HUDEP-2 (cell line): Measurements from ENCODE around the gene ZNF219.

Experiments used
- DNase-seq, 76 experiments: peaks; one replicate each; lab custom pipeline; 2025; ENCODE audit not compliant: unreplicated experiment in 76 of 76; lab: John Stamatoyannopoulos, UW

Gene ZNF219

GRCh38 chr14:21070083-21070609 is 28.3 kb downstream of the ZNF219 start, which contains the start of gene ARHGEF40:
TSS of gene ARHGEF40 (plus strand) at chr14:21070304. CDS start at chr14:21070397, 93 bp downstream.
- DNase-seq: peak in 1 of 76 experiments; percentile 7

GRCh38 chr14:21069388-21070082 is 28.9 kb downstream of the ZNF219 start:
- no peak for DNase-seq

GRCh38 chr14:21068521-21069387 is 29.7 kb downstream of the ZNF219 start:
- DNase-seq: peak in 31 of 76 experiments; percentile 7 to 51 (median 23)

- no peak for DNase-seq
Measured at GRCh38 chr14:21066882-21067502, 31.5 kb downstream of the ZNF219 start.

DNA sequence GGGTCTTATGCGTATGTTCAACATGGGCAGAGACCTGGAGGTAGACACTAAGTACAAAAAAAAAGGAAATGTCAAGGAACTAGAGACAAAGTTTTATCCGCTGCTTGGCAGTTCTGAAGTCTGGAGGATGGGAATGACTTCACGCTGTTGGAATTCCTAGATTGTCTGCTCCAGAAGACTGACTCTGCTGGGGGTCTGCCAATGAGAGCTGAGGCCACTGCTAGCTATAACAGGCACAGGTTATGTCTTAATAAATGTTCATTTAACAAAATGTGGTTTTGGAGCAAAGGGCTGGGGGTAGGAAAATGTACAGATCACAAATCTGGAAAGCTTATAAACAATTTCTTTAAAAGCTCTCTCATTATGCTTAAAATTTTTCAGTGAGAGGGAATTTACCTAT is 35.0 kb downstream of the ZNF219 start:
- no peak for DNase-seq

DNA sequence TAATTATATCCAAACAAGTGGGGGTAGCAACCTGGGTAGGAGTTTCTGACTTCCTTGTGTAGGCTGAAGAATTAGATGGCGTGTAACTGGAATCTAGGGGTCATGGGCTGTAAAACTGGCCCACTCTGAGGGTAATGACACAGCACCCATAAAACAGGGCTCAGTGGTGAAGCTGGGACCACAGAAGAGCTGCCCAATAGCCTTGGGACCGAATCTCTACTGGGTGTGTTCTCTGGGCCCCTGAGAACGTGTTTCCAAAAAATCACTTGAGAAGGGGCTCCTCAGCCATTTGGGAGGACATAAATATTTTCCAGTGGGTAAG is 37.1 kb downstream of the ZNF219 start:
- DNase-seq: no peak

GRCh38 chr14:21060614-21061346 is 37.7 kb downstream of the ZNF219 start:
- DNase-seq: no peak

GRCh38 chr14:21059842-21060613 is 38.4 kb downstream of the ZNF219 start:
- DNase-seq: no peak

GRCh38 chr14:21058903-21059302 is 39.6 kb downstream of the ZNF219 start:
- no peak for DNase-seq

GRCh38 chr14:21057803-21058675 is 40.4 kb downstream of the ZNF219 start, which contains the start of gene RNASE8:
TSS of gene RNASE8 (plus strand) at chr14:21057822. CDS start at chr14:21057893, 71 bp downstream.
- peak in 5 of 76 experiments; percentile 3 to 17 (median 9) for DNase-seq

DNA sequence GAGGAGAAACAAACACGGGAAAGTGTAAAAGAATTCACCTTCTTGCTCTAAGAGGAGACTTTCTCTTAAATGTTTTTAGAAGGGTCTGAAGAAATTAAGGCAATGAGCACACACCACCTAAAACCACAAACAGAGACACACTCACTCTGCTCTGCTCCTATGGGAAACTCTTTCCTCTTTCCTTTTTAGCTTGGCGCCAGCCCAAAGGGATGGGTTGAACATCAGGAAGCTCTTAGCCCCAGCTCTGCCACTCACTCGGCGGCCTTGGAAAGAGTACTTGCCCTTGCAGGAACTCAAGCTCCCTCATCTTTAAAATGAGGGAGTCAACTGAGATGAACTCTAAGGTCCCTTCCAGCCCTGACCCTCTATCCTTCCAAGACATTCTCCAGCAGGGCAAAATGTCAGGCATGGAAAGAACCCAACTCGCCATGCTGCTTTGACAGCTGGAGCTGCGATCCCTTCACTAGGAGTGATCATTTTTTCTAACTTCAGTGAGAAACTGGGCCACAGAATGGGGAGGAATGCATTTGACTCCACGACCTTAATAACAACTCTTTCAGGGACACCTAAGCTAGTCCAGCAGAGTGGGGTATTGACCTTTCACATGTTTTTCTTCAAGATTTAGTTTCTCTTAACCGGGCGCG is 41.8 kb downstream of the ZNF219 start:
- DNase-seq: no peak

- no peak for DNase-seq
Measured at GRCh38 chr14:21055432-21056117, 42.9 kb downstream of the ZNF219 start.

DNA sequence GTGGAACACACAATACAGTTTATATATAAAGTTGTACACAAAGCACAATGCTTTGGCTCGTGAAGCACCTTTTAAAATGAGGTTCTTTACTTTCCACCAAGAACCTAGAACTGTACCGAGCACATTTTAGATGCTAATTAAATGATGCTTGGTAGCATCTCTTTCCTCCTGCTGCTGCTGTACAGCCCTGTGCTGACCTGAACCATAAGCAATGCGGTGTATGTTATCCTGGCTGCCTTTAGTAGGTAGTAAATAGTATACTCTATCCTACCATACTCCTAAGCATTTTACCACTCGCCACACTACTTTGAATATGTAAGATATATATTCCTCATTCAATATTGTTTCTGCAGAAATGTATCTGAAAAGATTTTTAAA is 43.7 kb downstream of the ZNF219 start:
- DNase-seq: no peak

DNA sequence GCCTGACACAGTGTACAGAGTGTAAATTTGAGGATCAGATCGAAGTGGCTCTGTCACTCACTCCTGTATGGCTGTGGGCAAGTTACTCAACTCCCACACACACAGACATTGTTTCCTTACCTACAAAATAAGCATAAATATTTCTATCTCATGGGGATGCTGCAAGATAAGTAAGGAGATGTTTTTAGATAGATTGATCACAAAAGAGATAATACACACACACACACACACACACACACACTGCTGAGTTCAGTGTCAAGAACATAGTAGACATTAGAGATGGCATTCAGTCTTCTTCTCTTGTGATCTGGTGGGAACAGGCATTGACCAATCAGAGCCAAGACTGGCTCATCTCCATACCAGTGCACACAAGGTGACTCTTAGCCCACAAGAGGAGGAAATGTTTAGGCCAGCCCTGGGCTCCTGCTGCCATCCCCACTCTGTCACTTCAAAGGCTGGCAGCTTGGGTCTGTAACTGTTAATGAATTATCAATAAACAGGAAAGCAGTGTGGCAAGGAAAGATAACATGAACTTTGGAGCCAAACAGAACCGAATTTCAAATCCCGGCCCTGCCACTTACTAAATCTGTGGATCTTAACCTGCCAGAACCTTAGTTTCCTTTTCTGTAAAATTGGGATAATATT is 44.2 kb downstream of the ZNF219 start:
- DNase-seq: no peak

- no peak for DNase-seq
Measured at GRCh38 chr14:21053184-21054122, 45.0 kb downstream of the ZNF219 start.

- no peak for DNase-seq
Measured at GRCh38 chr14:21050597-21050996, 47.9 kb downstream of the ZNF219 start.
